HepG2 (cell line): ENCODE data around the gene C14orf93. TPM values are rescaled to one million over a fixed set of nuclear protein-coding genes. Genes with fewer than 3 reads are reported as not detected.

ENCODE experiments used
- AGO2 ChIP-seq: fragments of 200-400 bp; formaldehyde crosslinking; optimal IDR thresholded peaks from 2 replicates; pipeline ENCODE3; 2017; ENCODE audit warnings: mild to moderate bottlenecking, low read depth, low read length, moderate library complexity
- ARNT2 ChIP-seq: sonication (generic); formaldehyde crosslinking; IDR thresholded peaks from 2 replicates; pipeline ENCODE4 v1.8.0; 2022; ENCODE audit warnings: mild to moderate bottlenecking, low read depth, missing genetic modification reagents, moderate library complexity
- GRHL1 ChIP-seq: sonication (generic); formaldehyde crosslinking; conservative IDR thresholded peaks from 2 replicates; pipeline ENCODE4 v1.8.0; 2022; ENCODE audit warnings: missing genetic modification reagents
- KDM2A ChIP-seq: sonication (generic); formaldehyde crosslinking; IDR thresholded peaks from 2 replicates; pipeline ENCODE4 v1.4.0; 2020; ENCODE audit warnings: low read depth, missing genetic modification reagents, borderline replicate concordance
- PRDM10 ChIP-seq: sonication (generic); formaldehyde crosslinking; IDR thresholded peaks from 2 replicates; pipeline ENCODE4 v1.4.0; 2020; ENCODE audit warnings: low read depth, missing genetic modification reagents
- SNAPC5 ChIP-seq: sonication (generic); formaldehyde crosslinking; IDR thresholded peaks from 2 replicates; pipeline ENCODE4 v1.8.1; 2023; ENCODE audit warnings: mild to moderate bottlenecking, missing genetic modification reagents, borderline replicate concordance
- STAT6 ChIP-seq: sonication (generic); formaldehyde crosslinking; IDR thresholded peaks from 2 replicates; pipeline ENCODE4 v1.4.0; 2020; ENCODE audit warnings: missing genetic modification reagents, mild to moderate bottlenecking, borderline replicate concordance
- TEF ChIP-seq: sonication (generic); formaldehyde crosslinking; IDR thresholded peaks from 2 replicates; pipeline ENCODE4 v1.5.0; 2020; ENCODE audit warnings: missing genetic modification reagents
- TRIM22 ChIP-seq: fragments of 450-650 bp; IDR thresholded peaks from 2 replicates; pipeline ENCODE4 v1.6.1; 2017
- ZBTB8A ChIP-seq: sonication (generic); formaldehyde crosslinking; IDR thresholded peaks from 2 replicates; pipeline ENCODE4 v1.4.0; 2020; ENCODE audit warnings: mild to moderate bottlenecking, low read depth, missing genetic modification reagents, borderline replicate concordance
- ZNF572 ChIP-seq: sonication (generic); formaldehyde crosslinking; IDR thresholded peaks from 2 replicates; pipeline ENCODE4 v1.5.1; 2020; ENCODE audit warnings: mild to moderate bottlenecking, missing genetic modification reagents
- ZNF670 ChIP-seq: sonication (generic); formaldehyde crosslinking; IDR thresholded peaks from 2 replicates; pipeline ENCODE4 v1.8.0; 2022; ENCODE audit warnings: mild to moderate bottlenecking, missing genetic modification reagents, borderline replicate concordance
- ZNF720 ChIP-seq: sonication (generic); formaldehyde crosslinking; IDR thresholded peaks from 2 replicates; pipeline ENCODE4 v1.4.0; 2020; ENCODE audit warnings: missing genetic modification reagents
- ZNF746 ChIP-seq: sonication (generic); formaldehyde crosslinking; IDR thresholded peaks from 2 replicates; pipeline ENCODE4 v1.8.0; 2022; ENCODE audit warnings: mild to moderate bottlenecking, missing genetic modification reagents
- ZSCAN5A ChIP-seq: sonication (generic); formaldehyde crosslinking; IDR thresholded peaks from 2 replicates; pipeline ENCODE4 v1.8.0; 2022; ENCODE audit warnings: mild to moderate bottlenecking, missing genetic modification reagents, borderline replicate concordance
- polyA plus RNA-seq, 8 experiments: library from polyadenylated mRNA; depleted of rRNA in 3 of 8; stranded (reverse) in 7 of 8; unstranded in 1 of 8; fragments of >200 nt; fragmentation: Illumina TruSeq in 4 of 8; extraction: Trizol in 4 of 8; gene quantifications; 2 replicates each; pipeline versions ENCODE4 v1.2.1 to v1.2.3, GENCODE V29; 2011 to 2016; ENCODE audit warnings: low read depth in 4 of 8, missing spikeins in 1 of 8, mixed read lengths in 1 of 8; ENCODE audit not compliant: insufficient read depth in 1 of 8
- total RNA-seq, 5 experiments: library from RNA; depleted of rRNA; stranded (reverse); fragments of >200 nt; fragmentation: Illumina TruSeq; extraction: Trizol; gene quantifications; 2 replicates each; pipeline ENCODE4 v1.2.3, GENCODE V29; 2016; ENCODE audit warnings: low read depth in 1 of 5

Gene C14orf93
- total and polyA plus RNA-seq, 2 of the 13 experiments (the other 11 are each of a cell fraction or from before 2014, with no cell fraction given), result 11.4 to 22.5 TPM

GRCh38 chr14:23009939-23010726, at the start of gene C14orf93 (continued):
- TF ChIP-seq STAT6 (CRISPR knock-in tag) (no peak), AGO2 (peak; percentile 36), ARNT2 (CRISPR knock-in tag) (peak; percentile 84), ZSCAN5A (CRISPR knock-in tag) (no peak; the same call in 1 of the 2 replicates), ZNF572 (CRISPR knock-in tag) (no peak), SNAPC5 (CRISPR knock-in tag) (peak; percentile 40; the same call in 1 of the 2 replicates), ZNF746 (CRISPR knock-in tag) (no peak; the same call in 1 of the 2 replicates), ZBTB8A (CRISPR knock-in tag) (0 out of 2 replicates have a peak, but pooled peaks have one; percentile 14), TRIM22 (no peak), TEF (peak; percentile 10; the same call in 1 of the 2 replicates), GRHL1 (CRISPR knock-in tag) (no peak), KDM2A (peak; percentile 69), PRDM10 (CRISPR knock-in tag) (peak; percentile 89), ZNF720 (CRISPR knock-in tag) (no peak), ZNF670 (0 out of 2 replicates have a peak, but pooled peaks have one; percentile 18)
